ENCODE measurements around the gene OR10K1.

GRCh38 chr1:158493054-158493453, 31.4 kb downstream of the OR10K1 start:
- TF ChIP-seq, protein P1, sequence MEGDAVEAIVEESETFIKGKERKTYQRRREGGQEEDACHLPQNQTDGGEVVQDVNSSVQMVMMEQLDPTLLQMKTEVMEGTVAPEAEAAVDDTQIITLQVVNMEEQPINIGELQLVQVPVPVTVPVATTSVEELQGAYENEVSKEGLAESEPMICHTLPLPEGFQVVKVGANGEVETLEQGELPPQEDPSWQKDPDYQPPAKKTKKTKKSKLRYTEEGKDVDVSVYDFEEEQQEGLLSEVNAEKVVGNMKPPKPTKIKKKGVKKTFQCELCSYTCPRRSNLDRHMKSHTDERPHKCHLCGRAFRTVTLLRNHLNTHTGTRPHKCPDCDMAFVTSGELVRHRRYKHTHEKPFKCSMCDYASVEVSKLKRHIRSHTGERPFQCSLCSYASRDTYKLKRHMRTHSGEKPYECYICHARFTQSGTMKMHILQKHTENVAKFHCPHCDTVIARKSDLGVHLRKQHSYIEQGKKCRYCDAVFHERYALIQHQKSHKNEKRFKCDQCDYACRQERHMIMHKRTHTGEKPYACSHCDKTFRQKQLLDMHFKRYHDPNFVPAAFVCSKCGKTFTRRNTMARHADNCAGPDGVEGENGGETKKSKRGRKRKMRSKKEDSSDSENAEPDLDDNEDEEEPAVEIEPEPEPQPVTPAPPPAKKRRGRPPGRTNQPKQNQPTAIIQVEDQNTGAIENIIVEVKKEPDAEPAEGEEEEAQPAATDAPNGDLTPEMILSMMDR (IDR thresholded peaks at IDR 0.05; ENCODE audit: insufficient read depth, low read length, poor library complexity, severe bottlenecking), result no peak
- no peak for TF ChIP-seq EZH2phosphoT487 (conservative IDR thresholded peaks at IDR 0.05; ENCODE audit: low read length)
